HG03457 (cell line): ENCODE measurements around the gene SRGAP2B.
"Not testable (repeated sequence)": the region's sequence is repeated elsewhere in the genome, so short reads cannot be mapped to it uniquely, and the experiment has no call there.

Experiments
- ATAC-seq: cut with Tn5 transposase; IDR thresholded peaks from one replicate; pipeline ENCODE4 v1.9.1; 2021; ENCODE audit warnings: moderate number of reproducible peaks; ENCODE audit not compliant: unreplicated experiment

SRGAP2B gene

GRCh38 chr1:145000074-145000742, 94.9 kb downstream of the SRGAP2B start:
- not testable (repeated sequence) for ATAC-seq

- not testable (repeated sequence) for ATAC-seq
Measured at GRCh38 chr1:144998981-144999273, 96.2 kb downstream of the SRGAP2B start.

GRCh38 chr1:144998134-144998980, 96.8 kb downstream of the SRGAP2B start:
- not testable (repeated sequence) for ATAC-seq

GRCh38 chr1:144995833-144996410, 99.2 kb downstream of the SRGAP2B start:
- not testable (repeated sequence) for ATAC-seq

GRCh38 chr1:144992915-144993314, 102.2 kb downstream of the SRGAP2B start:
- not testable (repeated sequence) for ATAC-seq

GRCh38 chr1:144990611-144991010, 104.5 kb downstream of the SRGAP2B start:
- ATAC-seq, result not testable (repeated sequence)

- not testable (repeated sequence) for ATAC-seq
Measured at GRCh38 chr1:144987131-144987530, 108.0 kb downstream of the SRGAP2B start.

GRCh38 chr1:144986171-144986860, 108.8 kb downstream of the SRGAP2B start:
- ATAC-seq, result not testable (repeated sequence)

- not testable (repeated sequence) for ATAC-seq
Measured at GRCh38 chr1:144985550-144986170, 109.5 kb downstream of the SRGAP2B start.

GRCh38 chr1:144982802-144983525, 112.2 kb downstream of the SRGAP2B start:
- ATAC-seq, result not testable (repeated sequence)

GRCh38 chr1:144981157-144981556, 114.0 kb downstream of the SRGAP2B start:
- ATAC-seq, result not testable (repeated sequence)

GRCh38 chr1:144979960-144980595, 115.0 kb downstream of the SRGAP2B start:
- ATAC-seq, result not testable (repeated sequence)

- ATAC-seq, result not testable (repeated sequence)
Measured at GRCh38 chr1:144977856-144978255, 117.3 kb downstream of the SRGAP2B start.

- ATAC-seq, result not testable (repeated sequence)
Measured at GRCh38 chr1:144971936-144972335, 123.2 kb downstream of the SRGAP2B start.

- not testable (repeated sequence) for ATAC-seq
Measured at GRCh38 chr1:144966488-144966887, 128.6 kb downstream of the SRGAP2B start.

- ATAC-seq, result not testable (repeated sequence)
Measured at GRCh38 chr1:144964765-144965164, 130.4 kb downstream of the SRGAP2B start.

GRCh38 chr1:144964186-144964585, 130.9 kb downstream of the SRGAP2B start:
- ATAC-seq, result not testable (repeated sequence)

- ATAC-seq, result not testable (repeated sequence)
Measured at GRCh38 chr1:144963571-144963970, 131.6 kb downstream of the SRGAP2B start.
